GM21528 (cell line): ENCODE results near the gene CTNS.

Experiments
- ATAC-seq: cut with Tn5 transposase; IDR thresholded peaks from one replicate; pipeline ENCODE4 v1.9.1; 2021; ENCODE audit warnings: mild to moderate bottlenecking, moderate library complexity; ENCODE audit not compliant: unreplicated experiment, low FRiP score

The CTNS gene

GRCh38 chr17:3708366-3708765 is 71.8 kb downstream of the CTNS start:
- no peak for ATAC-seq

GRCh38 chr17:3710951-3711383 is 74.4 kb downstream of the CTNS start:
- ATAC-seq, result peak; percentile 87
